Esophagus muscularis mucosa (tissue), 3 donors: ENCODE data around the gene CPSF4L.

Experiments used
- CTCF ChIP-seq, 3 experiments: fragments of 200-600 bp in 2 of 3; fragments of 450-650 bp in 1 of 3; sonication (generic) in 2 of 3; IDR thresholded peaks; one replicate each; pipeline ENCODE4 v1.5.1; 2017 to 2019; ENCODE audit warnings: antibody characterized with exemption in 3 of 3, mild to moderate bottlenecking in 2 of 3, moderate library complexity in 1 of 3
- POLR2AphosphoS5 ChIP-seq, 2 donors: sonication (generic); formaldehyde crosslinking; IDR thresholded peaks; one replicate each; pipeline ENCODE4 v1.6.1; 2017; ENCODE audit warnings: antibody characterized with exemption in 2 of 2

GRCh38 chr17:73203135-73203787 lies 58.4 kb downstream of the CPSF4L start:
- TF ChIP-seq CTCF (IDR thresholded peaks at IDR 0.05) (no peak), POLR2AphosphoS5 (IDR thresholded peaks at IDR 0.05) (peak in 1 of 2 donors; percentile 26)
